ENCODE measurements around the gene LRRC73. TPM values are rescaled to one million over a fixed set of nuclear protein-coding genes. Genes with fewer than 3 reads are reported as not detected.
"Not testable (repeated sequence)": the region's sequence is repeated elsewhere in the genome, so short reads cannot be mapped to it uniquely, and the experiment has no call there.

LRRC73 gene, protein sequence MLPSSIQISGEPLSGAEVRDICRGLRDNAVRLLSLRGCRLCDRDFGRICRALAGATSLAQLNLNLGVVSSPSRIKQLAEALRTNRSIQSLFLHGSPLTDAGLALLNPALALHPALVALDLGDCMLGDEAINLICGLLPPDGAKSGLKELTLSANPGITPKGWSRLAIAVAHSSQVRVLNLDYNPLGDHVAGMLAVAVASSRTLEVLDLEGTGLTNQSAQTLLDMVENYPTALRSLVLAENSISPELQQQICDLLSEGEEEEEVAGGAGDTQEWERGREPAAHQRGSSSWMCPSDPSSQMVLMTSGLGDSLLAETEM
- total RNA-seq (0.09 TPM), polyA plus RNA-seq (0.11 TPM)
- long read RNA-seq, donor 1, result 0 reads
- long read RNA-seq, donor 2, result 0 reads
- long read RNA-seq, donor 3, result 0 reads
- long read RNA-seq, donor 4, result 0 reads
- long read RNA-seq, donor 5, result 0 reads
- long read RNA-seq, donor 6, result 0 reads
- long read RNA-seq, donor 7, result 0 reads
- long read RNA-seq, donor 8, result 0 reads
- long read RNA-seq, donor 9, result 0 reads
- long read RNA-seq, donor 10, partial matches to known transcripts, result 0 of 1 reads
- long read RNA-seq, donor 10, other reads (novel, unspliced or antisense), result 0 of 1 reads

DNA sequence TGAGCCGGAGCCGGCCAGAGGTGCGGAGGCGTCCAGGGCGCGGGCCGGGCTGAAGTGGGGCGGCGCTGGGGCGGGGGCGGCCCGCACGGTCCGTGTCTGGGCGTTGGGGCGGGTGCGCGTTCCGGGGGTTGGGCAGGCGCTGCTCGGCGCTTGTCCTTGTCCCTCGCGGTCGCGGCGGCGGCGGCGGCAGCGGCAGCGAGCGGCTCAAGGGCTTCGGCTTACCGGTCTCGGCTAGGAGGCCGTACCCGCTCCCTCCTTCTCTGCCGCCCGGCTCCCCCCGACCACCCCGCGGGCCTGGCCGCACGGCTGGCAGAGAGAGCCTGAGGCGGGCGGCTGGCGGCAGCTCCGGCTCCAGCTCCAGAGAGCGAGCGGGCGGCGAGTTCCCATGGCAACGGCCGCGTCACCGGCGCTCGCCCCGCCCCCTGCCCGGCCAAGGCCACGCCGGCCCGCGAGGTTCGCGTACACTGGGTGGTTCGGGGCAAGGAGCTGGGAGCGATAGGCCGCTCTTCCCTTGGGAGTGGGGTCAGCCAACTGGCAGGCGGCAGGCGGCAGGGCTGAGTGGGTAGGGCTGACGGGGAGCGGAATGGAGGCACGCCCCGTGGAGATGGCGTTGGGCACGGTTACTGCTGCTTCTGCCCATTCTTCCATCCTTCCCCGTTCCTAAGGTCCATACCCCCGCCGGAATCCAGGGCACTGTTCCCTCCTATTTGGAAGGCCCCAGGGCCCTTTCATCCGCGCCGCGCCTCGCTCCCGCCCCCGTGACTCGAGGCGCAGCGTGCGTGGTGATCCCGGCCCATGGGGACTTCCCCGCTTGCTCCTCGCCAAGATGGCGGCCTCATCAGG lies at the start of gene LRRC73:
TSS of gene LRRC73 (minus strand) at position 363 of the 843 bp plus-strand sequence. CDS start 561 bp downstream, outside the sequence.
- H3K27ac ChIP-seq (ENCODE audit: low read depth in 1 of 2, low read length in 1 of 2), result no peak within 1 kb of the TSS
- H3K27me3 ChIP-seq (ENCODE audit: control insufficient read depth in 2 of 2, insufficient read depth in 1 of 2, low read length in 1 of 2), result peaks cover 24 to 43% of the 10 kb centered on the region in 2 donors
- no peaks in the 10 kb centered on the region for H3K9me3 ChIP-seq (ENCODE audit: control insufficient read depth in 2 of 2, insufficient read depth in 1 of 2, low read length in 1 of 2)
- peaks cover 5 to 17% of the 10 kb centered on the region in 2 donors for H3K4me1 ChIP-seq (ENCODE audit: control insufficient read depth in 2 of 2, insufficient read depth in 2 of 2, low read length in 2 of 2)
- 17% methylated on average over 95 of the region's 96 CpGs for WGBS
- peak in 5 of 9 donors; percentile 22 to 64 (median 49) for DNase-seq (ENCODE audit: low read depth in 6 of 9, low spot score in 9 of 9)
- peak within 1 kb of the TSS in 1 of 2 donors; percentile 57 for H3K4me3 ChIP-seq (ENCODE audit: low read length in 2 of 2)
- H3K36me3 ChIP-seq (ENCODE audit: control insufficient read depth in 2 of 2, insufficient read depth in 2 of 2, low read length in 1 of 2), result peaks cover 38 to 52% of the 10 kb centered on the region in 2 donors

DNA sequence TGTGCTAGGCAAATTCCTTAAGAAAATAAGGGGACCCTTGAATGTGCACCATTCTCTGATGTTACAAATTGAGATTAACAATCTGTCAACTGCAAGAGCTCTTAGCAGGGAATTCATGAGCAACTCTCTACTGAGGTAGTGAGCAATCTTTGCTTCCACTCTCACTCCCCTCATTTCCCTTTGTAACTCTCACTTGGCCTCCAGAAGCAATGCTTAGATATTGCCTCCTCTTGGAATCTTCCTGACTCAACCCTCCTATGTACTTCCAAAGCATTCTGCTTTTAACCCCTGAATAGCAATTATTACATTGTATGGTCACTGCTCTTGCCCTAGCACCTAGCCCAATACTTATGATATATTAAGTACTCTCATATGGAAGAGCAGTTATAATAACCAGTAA lies 49.2 kb upstream of the LRRC73 start:
- Histone ChIP-seq H3K4me1 (ENCODE audit: control insufficient read depth in 2 of 2, insufficient read depth in 2 of 2, low read length in 2 of 2) (no peaks in the 10 kb centered on the region), H3K27me3 (ENCODE audit: control insufficient read depth in 2 of 2, insufficient read depth in 1 of 2, low read length in 1 of 2) (no peaks in the 10 kb centered on the region), H3K4me3 (ENCODE audit: low read length in 2 of 2) (no peak overlapping the region), H3K9me3 (ENCODE audit: control insufficient read depth in 2 of 2, insufficient read depth in 1 of 2, low read length in 1 of 2) (no peaks in the 10 kb centered on the region), H3K27ac (ENCODE audit: low read depth in 1 of 2, low read length in 1 of 2) (no peak overlapping the region), H3K36me3 (ENCODE audit: control insufficient read depth in 2 of 2, insufficient read depth in 2 of 2, low read length in 1 of 2) (peaks cover 12 to 85% of the 10 kb centered on the region in 2 donors)
- no peak for DNase-seq (ENCODE audit: low read depth in 6 of 9, low spot score in 9 of 9)

- peaks cover 7 to 83% of the 10 kb centered on the region in 2 donors for H3K36me3 ChIP-seq (ENCODE audit: control insufficient read depth in 2 of 2, insufficient read depth in 2 of 2, low read length in 1 of 2)
- not testable (repeated sequence) for H3K9me3 ChIP-seq (ENCODE audit: control insufficient read depth in 2 of 2, insufficient read depth in 1 of 2, low read length in 1 of 2); H3K4me1 ChIP-seq (ENCODE audit: control insufficient read depth in 2 of 2, insufficient read depth in 2 of 2, low read length in 2 of 2); H3K4me3 ChIP-seq (ENCODE audit: low read length in 2 of 2); DNase-seq (ENCODE audit: low read depth in 6 of 9, low spot score in 9 of 9); H3K27ac ChIP-seq (ENCODE audit: low read depth in 1 of 2, low read length in 1 of 2); H3K27me3 ChIP-seq (ENCODE audit: control insufficient read depth in 2 of 2, insufficient read depth in 1 of 2, low read length in 1 of 2)
- WGBS, result 95% methylated on average over 7 of the region's 7 CpGs
These were observed 47.5 kb upstream of the LRRC73 start for GRCh38 chr6:43557620-43558019.

- Histone ChIP-seq H3K4me3 (ENCODE audit: low read length in 2 of 2) (no peak overlapping the region), H3K4me1 (ENCODE audit: control insufficient read depth in 2 of 2, insufficient read depth in 2 of 2, low read length in 2 of 2) (no peaks in the 10 kb centered on the region), H3K27me3 (ENCODE audit: control insufficient read depth in 2 of 2, insufficient read depth in 1 of 2, low read length in 1 of 2) (no peaks in the 10 kb centered on the region), H3K27ac (ENCODE audit: low read depth in 1 of 2, low read length in 1 of 2) (no peak overlapping the region), H3K36me3 (ENCODE audit: control insufficient read depth in 2 of 2, insufficient read depth in 2 of 2, low read length in 1 of 2) (peaks cover 35 to 92% of the 10 kb centered on the region in 2 donors), H3K9me3 (ENCODE audit: control insufficient read depth in 2 of 2, insufficient read depth in 1 of 2, low read length in 1 of 2) (no peaks in the 10 kb centered on the region)
- no peak for DNase-seq (ENCODE audit: low read depth in 6 of 9, low spot score in 9 of 9)
- 93% methylated on average over 3 of the region's 3 CpGs for WGBS
These were observed 37.1 kb upstream of the LRRC73 start for GRCh38 chr6:43547222-43547621.

GRCh38 chr6:43544461-43544860 lies 34.3 kb upstream of the LRRC73 start:
- H3K27me3 ChIP-seq (ENCODE audit: control insufficient read depth in 2 of 2, insufficient read depth in 1 of 2, low read length in 1 of 2), result no peaks in the 10 kb centered on the region
- 95% methylated on average over 4 of the region's 4 CpGs for WGBS
- no peaks in the 10 kb centered on the region for H3K9me3 ChIP-seq (ENCODE audit: control insufficient read depth in 2 of 2, insufficient read depth in 1 of 2, low read length in 1 of 2)
- no peak overlapping the region for H3K27ac ChIP-seq (ENCODE audit: low read depth in 1 of 2, low read length in 1 of 2)
- no peak for DNase-seq (ENCODE audit: low read depth in 6 of 9, low spot score in 9 of 9)
- no peak overlapping the region for H3K4me3 ChIP-seq (ENCODE audit: low read length in 2 of 2)
- peaks cover 28 to 85% of the 10 kb centered on the region in 2 donors for H3K36me3 ChIP-seq (ENCODE audit: control insufficient read depth in 2 of 2, insufficient read depth in 2 of 2, low read length in 1 of 2)
- H3K4me1 ChIP-seq (ENCODE audit: control insufficient read depth in 2 of 2, insufficient read depth in 2 of 2, low read length in 2 of 2), result no peaks in the 10 kb centered on the region

- Histone ChIP-seq H3K9me3 (ENCODE audit: control insufficient read depth in 2 of 2, insufficient read depth in 1 of 2, low read length in 1 of 2) (no peaks in the 10 kb centered on the region), H3K36me3 (ENCODE audit: control insufficient read depth in 2 of 2, insufficient read depth in 2 of 2, low read length in 1 of 2) (peaks cover 13 to 68% of the 10 kb centered on the region in 2 donors), H3K4me1 (ENCODE audit: control insufficient read depth in 2 of 2, insufficient read depth in 2 of 2, low read length in 2 of 2) (no peaks in the 10 kb centered on the region), H3K4me3 (ENCODE audit: low read length in 2 of 2) (no peak overlapping the region), H3K27me3 (ENCODE audit: control insufficient read depth in 2 of 2, insufficient read depth in 1 of 2, low read length in 1 of 2) (no peaks in the 10 kb centered on the region), H3K27ac (ENCODE audit: low read depth in 1 of 2, low read length in 1 of 2) (no peak overlapping the region)
- WGBS, result 96% methylated on average over 8 of the region's 8 CpGs
- DNase-seq (ENCODE audit: low read depth in 6 of 9, low spot score in 9 of 9), result no peak
These were observed 31.8 kb upstream of the LRRC73 start for GRCh38 chr6:43541774-43542471.

- H3K4me1 ChIP-seq (ENCODE audit: control insufficient read depth in 2 of 2, insufficient read depth in 2 of 2, low read length in 2 of 2), result no peaks in the 10 kb centered on the region
- DNase-seq (ENCODE audit: low read depth in 6 of 9, low spot score in 9 of 9), result no peak
- no peak overlapping the region for H3K4me3 ChIP-seq (ENCODE audit: low read length in 2 of 2)
- no peaks in the 10 kb centered on the region for H3K27me3 ChIP-seq (ENCODE audit: control insufficient read depth in 2 of 2, insufficient read depth in 1 of 2, low read length in 1 of 2)
- no peaks in the 10 kb centered on the region for H3K9me3 ChIP-seq (ENCODE audit: control insufficient read depth in 2 of 2, insufficient read depth in 1 of 2, low read length in 1 of 2)
- peaks cover 13 to 54% of the 10 kb centered on the region in 2 donors for H3K36me3 ChIP-seq (ENCODE audit: control insufficient read depth in 2 of 2, insufficient read depth in 2 of 2, low read length in 1 of 2)
- 98% methylated on average over 5 of the region's 5 CpGs for WGBS
- no peak overlapping the region for H3K27ac ChIP-seq (ENCODE audit: low read depth in 1 of 2, low read length in 1 of 2)
These were observed 30.4 kb upstream of the LRRC73 start for GRCh38 chr6:43540507-43540906.

GRCh38 chr6:43539409-43539808 lies 29.3 kb upstream of the LRRC73 start:
- H3K36me3 ChIP-seq (ENCODE audit: control insufficient read depth in 2 of 2, insufficient read depth in 2 of 2, low read length in 1 of 2), result peaks cover 13 to 48% of the 10 kb centered on the region in 2 donors
- not testable (repeated sequence) for DNase-seq (ENCODE audit: low read depth in 6 of 9, low spot score in 9 of 9)
- 99% methylated on average over 20 of the region's 20 CpGs for WGBS

More at GRCh38 chr6:43539409-43539808, 29.3 kb upstream of the LRRC73 start:
- H3K27me3 ChIP-seq (ENCODE audit: control insufficient read depth in 2 of 2, insufficient read depth in 1 of 2, low read length in 1 of 2); H3K9me3 ChIP-seq (ENCODE audit: control insufficient read depth in 2 of 2, insufficient read depth in 1 of 2, low read length in 1 of 2); H3K4me1 ChIP-seq (ENCODE audit: control insufficient read depth in 2 of 2, insufficient read depth in 2 of 2, low read length in 2 of 2); H3K4me3 ChIP-seq (ENCODE audit: low read length in 2 of 2); H3K27ac ChIP-seq (ENCODE audit: low read depth in 1 of 2, low read length in 1 of 2): not testable (repeated sequence)

Measured in thymus (tissue), 14 donors.